Measurements from ENCODE around the gene SLC6A13. TPM values are rescaled to one million over a fixed set of nuclear protein-coding genes. Genes with fewer than 3 reads are reported as not detected.
A peak's percentile ranks its signal among the peaks of the same experiment; 100 is the strongest.
"Not testable (repeated sequence)": the region's sequence is repeated elsewhere in the genome, so short reads cannot be mapped to it uniquely, and the experiment has no call there.

Gene SLC6A13
- total and polyA plus RNA-seq, 2 donors from 2014 or later, result 22.8 to 161 TPM

GRCh38 chr12:189622-189962, 73.0 kb downstream of the SLC6A13 start:
- Histone ChIP-seq H3K9ac (ENCODE audit: low read length in 3 of 3) (peak overlapping the region in 1 of 3 donors; percentile 17), H3K36me3 (ENCODE audit: control insufficient read depth in 2 of 3, insufficient read depth in 3 of 3, low read length in 3 of 3) (peaks cover 0 to 4% (median 0%) of the 10 kb centered on the region in 3 donors), H3K9me3 (ENCODE audit: control insufficient read depth in 2 of 3, insufficient read depth in 1 of 3, low read length in 3 of 3) (no peaks in the 10 kb centered on the region), H3K4me1 (ENCODE audit: control insufficient read depth in 2 of 3, insufficient read depth in 2 of 3, low read depth in 1 of 3, low read length in 3 of 3) (peaks cover 0 to 4% (median 0%) of the 10 kb centered on the region in 3 donors), H3K27ac (ENCODE audit: low read depth in 2 of 2, low read length in 2 of 2) (no peak overlapping the region), H3K4me3 (ENCODE audit: low read length in 3 of 3) (peak overlapping the region in 1 of 3 donors; percentile 54), H3K27me3 (ENCODE audit: control insufficient read depth, insufficient read depth, low read length) (no peaks in the 10 kb centered on the region)
- no peak for DNase-seq
- no peak for FAIRE-seq
- intact Hi-C loops (cut with DNase I), result no loop called here
- TF ChIP-seq, protein P1, sequence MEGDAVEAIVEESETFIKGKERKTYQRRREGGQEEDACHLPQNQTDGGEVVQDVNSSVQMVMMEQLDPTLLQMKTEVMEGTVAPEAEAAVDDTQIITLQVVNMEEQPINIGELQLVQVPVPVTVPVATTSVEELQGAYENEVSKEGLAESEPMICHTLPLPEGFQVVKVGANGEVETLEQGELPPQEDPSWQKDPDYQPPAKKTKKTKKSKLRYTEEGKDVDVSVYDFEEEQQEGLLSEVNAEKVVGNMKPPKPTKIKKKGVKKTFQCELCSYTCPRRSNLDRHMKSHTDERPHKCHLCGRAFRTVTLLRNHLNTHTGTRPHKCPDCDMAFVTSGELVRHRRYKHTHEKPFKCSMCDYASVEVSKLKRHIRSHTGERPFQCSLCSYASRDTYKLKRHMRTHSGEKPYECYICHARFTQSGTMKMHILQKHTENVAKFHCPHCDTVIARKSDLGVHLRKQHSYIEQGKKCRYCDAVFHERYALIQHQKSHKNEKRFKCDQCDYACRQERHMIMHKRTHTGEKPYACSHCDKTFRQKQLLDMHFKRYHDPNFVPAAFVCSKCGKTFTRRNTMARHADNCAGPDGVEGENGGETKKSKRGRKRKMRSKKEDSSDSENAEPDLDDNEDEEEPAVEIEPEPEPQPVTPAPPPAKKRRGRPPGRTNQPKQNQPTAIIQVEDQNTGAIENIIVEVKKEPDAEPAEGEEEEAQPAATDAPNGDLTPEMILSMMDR (IDR thresholded peaks at IDR 0.05; ENCODE audit: borderline replicate concordance, extremely low read depth, insufficient read depth), result no peak

- peaks cover 0 to 4% (median 0%) of the 10 kb centered on the region in 3 donors for H3K4me1 ChIP-seq (ENCODE audit: control insufficient read depth in 2 of 3, insufficient read depth in 2 of 3, low read depth in 1 of 3, low read length in 3 of 3)
- peaks cover 0 to 4% (median 0%) of the 10 kb centered on the region in 3 donors for H3K36me3 ChIP-seq (ENCODE audit: control insufficient read depth in 2 of 3, insufficient read depth in 3 of 3, low read length in 3 of 3)
- TF ChIP-seq, protein P1 (IDR thresholded peaks at IDR 0.05; ENCODE audit: borderline replicate concordance, extremely low read depth, insufficient read depth), result peak; percentile 75
- peak overlapping the region; percentile 34 to 54 (median 46) for H3K4me3 ChIP-seq (ENCODE audit: low read length in 3 of 3)
- peak in 4 of 5 donors; percentile 78 to 88 (median 84) for DNase-seq
- intact Hi-C loops (cut with DNase I), result no loop called here
- no peaks in the 10 kb centered on the region for H3K9me3 ChIP-seq (ENCODE audit: control insufficient read depth in 2 of 3, insufficient read depth in 1 of 3, low read length in 3 of 3)
- H3K27ac ChIP-seq (ENCODE audit: low read depth in 2 of 2, low read length in 2 of 2), result no peak overlapping the region
- peak overlapping the region in 2 of 3 donors; percentile 9 to 17 for H3K9ac ChIP-seq (ENCODE audit: low read length in 3 of 3)
- H3K27me3 ChIP-seq (ENCODE audit: control insufficient read depth, insufficient read depth, low read length), result no peaks in the 10 kb centered on the region
- no peak for FAIRE-seq
Measured at GRCh38 chr12:188910-189621, 73.6 kb downstream of the SLC6A13 start.

DNA sequence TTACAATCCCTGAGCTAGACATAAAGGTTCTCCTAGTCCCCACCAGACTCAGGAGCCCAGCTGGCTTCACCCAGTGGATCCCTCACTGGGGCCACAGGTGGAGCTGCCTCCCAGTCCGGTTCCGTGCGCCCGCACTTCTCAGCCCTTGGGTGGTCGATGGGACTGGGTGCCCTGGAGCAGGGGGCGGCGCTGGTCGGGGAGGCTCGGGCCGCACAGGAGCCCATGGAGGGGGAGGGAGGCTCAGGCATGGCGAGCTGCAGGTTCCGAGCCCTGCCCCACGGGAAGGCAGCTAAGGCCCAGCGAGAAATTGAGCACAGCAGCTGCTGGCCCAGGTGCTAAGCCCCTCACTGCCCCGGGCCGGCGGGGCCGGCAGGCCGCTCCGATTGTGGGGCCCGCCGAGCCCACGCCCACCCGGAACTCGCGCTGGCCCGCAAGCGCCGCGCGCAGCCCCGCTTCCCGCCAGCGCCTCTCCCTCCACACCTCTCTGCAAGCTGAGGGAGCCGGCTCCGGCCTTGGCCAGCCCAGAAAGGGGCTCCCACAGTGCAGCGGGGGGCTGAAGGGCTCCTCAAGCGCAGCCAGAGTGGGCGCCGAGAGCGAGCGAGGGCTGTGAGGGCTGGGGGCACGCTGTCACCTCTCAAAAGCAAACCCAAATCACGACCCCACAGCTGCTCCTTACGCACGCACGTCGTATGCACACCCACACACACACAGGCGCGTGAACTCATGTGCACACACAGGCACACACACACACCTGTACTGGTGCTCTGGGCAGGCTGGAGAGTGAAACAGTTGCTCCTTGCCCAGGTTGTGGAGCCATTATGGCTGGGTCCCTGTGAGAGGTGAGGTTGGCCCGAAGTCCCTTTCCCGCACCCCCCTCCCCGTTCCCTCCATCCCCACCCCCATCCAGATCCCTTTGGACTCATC, 74.4 kb downstream of the SLC6A13 start:
- H3K4me3 ChIP-seq (ENCODE audit: low read length in 3 of 3), result peak overlapping the region in 2 of 3 donors; percentile 46 to 54
- H3K4me1 ChIP-seq (ENCODE audit: control insufficient read depth in 2 of 3, insufficient read depth in 2 of 3, low read depth in 1 of 3, low read length in 3 of 3); H3K36me3 ChIP-seq (ENCODE audit: control insufficient read depth in 2 of 3, insufficient read depth in 3 of 3, low read length in 3 of 3); FAIRE-seq; H3K27me3 ChIP-seq (ENCODE audit: control insufficient read depth, insufficient read depth, low read length); H3K9ac ChIP-seq (ENCODE audit: low read length in 3 of 3); H3K27ac ChIP-seq (ENCODE audit: low read depth in 2 of 2, low read length in 2 of 2); DNase-seq; H3K9me3 ChIP-seq (ENCODE audit: control insufficient read depth in 2 of 3, insufficient read depth in 1 of 3, low read length in 3 of 3); intact Hi-C loops (cut with DNase I): not testable (repeated sequence)
